B cell (primary cell): ENCODE results near the gene MXRA8.

Experiments
- CTCF ChIP-seq: fragments of 200-600 bp; IDR thresholded peaks from one replicate; pipeline ENCODE4 v1.8.0; 2022; ENCODE audit warnings: antibody characterized with exemption, mild to moderate bottlenecking
- EZH2 ChIP-seq: IDR thresholded peaks from 2 replicates; pipeline ENCODE4 v1.6.1; 2012; ENCODE audit warnings: borderline replicate concordance, low read depth, mild to moderate bottlenecking, moderate library complexity, low read length; ENCODE audit not compliant: insufficient read depth, poor library complexity, severe bottlenecking

DNA sequence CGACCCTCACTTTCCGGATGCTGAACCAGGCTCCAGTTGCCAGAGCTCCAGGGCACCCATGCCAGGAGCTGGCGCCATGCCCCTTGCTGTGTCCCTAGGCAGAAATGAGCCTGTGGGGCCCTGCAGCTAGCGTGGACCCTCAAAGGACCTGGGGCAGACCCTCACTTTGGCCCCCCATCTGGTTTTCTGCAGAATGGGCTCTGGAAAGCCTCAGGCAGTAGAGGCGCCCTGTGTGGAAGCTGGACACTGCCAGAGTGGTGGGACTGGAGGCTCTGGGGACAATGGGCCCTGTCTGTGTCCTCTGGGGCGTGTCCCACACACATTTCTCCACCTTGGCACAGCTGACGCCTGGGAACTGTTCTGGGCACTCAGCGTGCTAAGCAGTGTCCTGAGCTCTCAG lies 22.9 kb upstream of the MXRA8 start:
- TF ChIP-seq CTCF (no peak), EZH2 (no peak)
